Pancreas (tissue), 10 donors: ENCODE data around the gene NOSIP. TPM values are rescaled to one million over a fixed set of nuclear protein-coding genes. Genes with fewer than 3 reads are reported as not detected.

Experiments used
- ATAC-seq, 4 donors: fragments of 200-7000 bp; cut with Tn5 transposase; one replicate each; pipeline versions ENCODE4 v1.8.0 to v1.9.1; 2020; ENCODE audit warnings: mild to moderate bottlenecking in 4 of 4, moderate library complexity in 4 of 4
- DNase-seq, 6 donors: peaks; one replicate each; pipeline ENCODE4 v3.0.0-alpha.2; 2020
- FAIRE-seq: peaks from 2 replicates; lab custom pipeline; 2012; peaks lifted over from hg19 to GRCh38; lab: Jason Lieb, UNC
- H3K27ac ChIP-seq, 4 donors: fragments of 200-600 bp; sonication (generic); 1 replicate in 3 of 4; 2 replicates in 1 of 4; pipeline versions ENCODE4 v1.5.0 to v1.8.0; 2020
- H3K27me3 ChIP-seq, 4 donors: fragments of 200-600 bp; one replicate each; pipeline ENCODE4 v1.8.0; 2021
- H3K36me3 ChIP-seq, 3 donors: fragments of 200-600 bp; sonication (generic) in 1 of 3; one replicate each; pipeline versions ENCODE4 v1.5.0 to v1.8.0; 2020 to 2021
- H3K4me1 ChIP-seq, 3 donors: fragments of 200-600 bp; one replicate each; pipeline ENCODE4 v1.8.0; 2021
- H3K4me3 ChIP-seq, 4 donors: fragments of 200-600 bp; sonication (generic) in 2 of 4; one replicate each; pipeline versions ENCODE4 v1.5.0 to v1.8.0; 2020 to 2021
- H3K9me3 ChIP-seq, 4 donors: fragments of 200-600 bp; one replicate each; pipeline ENCODE4 v1.8.0; 2021
- CTCF ChIP-seq, 4 donors: fragments of 200-600 bp; sonication (generic) in 3 of 4; IDR thresholded peaks; one replicate each; pipeline versions ENCODE4 v1.5.0 to v1.8.0; 2021; ENCODE audit warnings: antibody characterized with exemption in 4 of 4
- WGBS, 2 donors: extraction: QIAGEN DNeasy Blood & Tissue Kit; methylation state at CpG; one replicate each; pipeline ENCODE4 v1.1.7; 2013; 5-methylcytosine and 5-hydroxymethylcytosine counted together
- intact Hi-C, 3 donors: fragments of 100-400 bp; cut with DNase I; formaldehyde crosslinking; loops; one replicate each; pipeline versions ENCODE4 v1.11.1 to v1.14.2; 2022
- polyA plus RNA-seq, 2 donors: library from polyadenylated mRNA; stranded (reverse); fragments of 200-250 nt; gene quantifications; one replicate each; pipeline ENCODE4 v1.2.3, GENCODE V29; 2013
- total RNA-seq, 6 donors: library from RNA; stranded (reverse); fragmentation: NEBNext Ultra II Directional in 4 of 6; extraction: Animal tissue kit (Norgen Biotek cat#: 25700) in 4 of 6; gene quantifications; one replicate each; pipeline versions ENCODE4 v1.2.1 to v1.2.4, GENCODE V29; 2021 to 2023
- donor health status: healthy with polysubstance abuse.
- donor health status: DM: no; HTN: no; CAD: no; lungs with moderate emphysema.
- donor health status: DM: no; HTN: no; CAD: no.
- donor health status: control.
- donor health status: control.
- donor health status: Bipolar disorder and iron deficiency.
- donor health status: DM: yes; HTN: yes; CAD: no.
- donor health status: DM: no; HTN: no; CAD: no.
- donor health status: DM: no; HTN: no; CAD: no.
- donor health status: DM: yes; HTN: yes; CAD: no.

The NOSIP gene
- total and polyA plus RNA-seq, 8 donors = 40.5 to 148 (median 60.6) TPM

DNA sequence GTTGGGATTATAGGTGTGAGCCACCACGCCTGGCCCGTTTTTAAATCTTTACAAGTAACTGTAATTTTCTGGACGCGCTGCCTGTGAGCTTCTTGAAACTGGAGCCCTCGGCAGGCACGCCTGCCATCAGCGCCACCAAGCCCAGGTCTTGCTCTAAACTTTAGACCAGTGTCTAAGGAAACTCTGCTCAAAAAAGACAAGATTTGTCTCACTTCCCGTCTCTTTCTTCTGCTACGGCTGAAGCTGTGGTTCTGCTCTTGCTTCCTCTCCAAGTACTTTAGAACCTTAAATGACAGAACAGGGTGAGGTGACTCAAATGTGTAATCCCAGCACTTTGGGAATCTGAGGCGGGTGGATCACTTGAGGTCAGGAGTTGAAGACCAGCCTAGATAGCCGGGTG, 27.6 kb downstream of the NOSIP start:
- FAIRE-seq = no peak

DNA sequence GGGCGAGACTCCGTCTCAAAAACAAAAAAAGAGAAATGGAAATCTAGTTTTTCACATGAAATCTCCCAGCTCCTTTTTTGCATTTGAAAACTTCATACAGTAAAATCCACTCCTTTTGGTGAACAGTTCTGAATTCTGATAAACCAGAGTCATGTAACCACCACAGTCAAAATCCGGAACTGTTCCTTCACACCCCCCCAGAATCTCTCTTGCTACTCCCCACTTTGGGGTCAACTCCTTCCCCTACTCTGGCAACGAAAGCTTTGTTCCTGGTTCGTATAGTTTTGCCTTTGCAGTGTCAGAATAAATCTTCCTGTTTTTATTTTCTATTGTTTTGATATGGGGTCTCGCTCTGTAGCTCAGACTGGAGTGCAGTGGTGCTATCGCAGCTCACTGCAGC, 28.8 kb downstream of the NOSIP start:
- TF ChIP-seq CTCF (IDR thresholded peaks at IDR 0.05) = no peak
- Histone ChIP-seq H3K9me3 (no peaks in the 10 kb centered on the region), H3K4me1 (peaks cover 0 to 19% (median 6%) of the 10 kb centered on the region in 3 donors), H3K4me3 (no peak overlapping the region), H3K27ac (no peak overlapping the region), H3K36me3 (no peaks in the 10 kb centered on the region), H3K27me3 (no peaks in the 10 kb centered on the region)
- intact Hi-C loops = no loop called here
- ATAC-seq = no peak
- no peak for DNase-seq
- no peak for FAIRE-seq
- WGBS, 2 donors = 95% methylated on average over 7 of the region's 7 CpGs

More for the DNA sequence above, 27.6 kb downstream of the NOSIP start:
- H3K36me3 ChIP-seq = peaks cover 0 to 4% (median 0%) of the 10 kb centered on the region in 3 donors
- ATAC-seq (no peak), DNase-seq (no peak)
- no peaks in the 10 kb centered on the region for H3K9me3 ChIP-seq
- H3K4me3 ChIP-seq = no peak overlapping the region
- TF ChIP-seq CTCF (IDR thresholded peaks at IDR 0.05) = no peak
- H3K27me3 ChIP-seq = no peaks in the 10 kb centered on the region
- 74 to 78% methylated on average over 11 of the region's 11 CpGs for WGBS, 2 donors
- peaks cover 0 to 19% (median 6%) of the 10 kb centered on the region in 3 donors for H3K4me1 ChIP-seq
- peak overlapping the region; percentile 33 to 88 (median 68) for H3K27ac ChIP-seq
- intact Hi-C loops = no loop called here

- no peak overlapping the region for H3K27ac ChIP-seq
- DNase-seq (no peak), FAIRE-seq (no peak), ATAC-seq (no peak)
- no peaks in the 10 kb centered on the region for H3K36me3 ChIP-seq
- H3K4me1 ChIP-seq = peaks cover 0 to 8% (median 0%) of the 10 kb centered on the region in 3 donors
- no peak overlapping the region for H3K4me3 ChIP-seq
- intact Hi-C loops = no loop called here
- no peaks in the 10 kb centered on the region for H3K9me3 ChIP-seq
- 75 to 76% methylated on average over 13 of the region's 13 CpGs for WGBS, 2 donors
- no peak for TF ChIP-seq CTCF (IDR thresholded peaks at IDR 0.05)
- H3K27me3 ChIP-seq = no peaks in the 10 kb centered on the region
Observed at GRCh38 chr19:49549045-49549444, 31.3 kb downstream of the NOSIP start.

- ATAC-seq (peak; percentile 89 to 96 (median 94)), DNase-seq (peak in 3 of 6 donors; percentile 60 to 78 (median 70)), FAIRE-seq (peak; percentile 97)
- peak; percentile 66 to 83 (median 73) for TF ChIP-seq CTCF (IDR thresholded peaks at IDR 0.05)
- whole genome bisulfite sequencing, 2 donors = 6 to 8% methylated on average over 9 of the region's 9 CpGs
- Histone ChIP-seq H3K27ac (no peak overlapping the region), H3K4me1 (no peaks in the 10 kb centered on the region), H3K27me3 (no peaks in the 10 kb centered on the region), H3K9me3 (no peaks in the 10 kb centered on the region), H3K4me3 (no peak overlapping the region), H3K36me3 (no peaks in the 10 kb centered on the region)
- intact Hi-C loops = no loop called here
Observed at GRCh38 chr19:49546825-49547565, 33.4 kb downstream of the NOSIP start.

DNA sequence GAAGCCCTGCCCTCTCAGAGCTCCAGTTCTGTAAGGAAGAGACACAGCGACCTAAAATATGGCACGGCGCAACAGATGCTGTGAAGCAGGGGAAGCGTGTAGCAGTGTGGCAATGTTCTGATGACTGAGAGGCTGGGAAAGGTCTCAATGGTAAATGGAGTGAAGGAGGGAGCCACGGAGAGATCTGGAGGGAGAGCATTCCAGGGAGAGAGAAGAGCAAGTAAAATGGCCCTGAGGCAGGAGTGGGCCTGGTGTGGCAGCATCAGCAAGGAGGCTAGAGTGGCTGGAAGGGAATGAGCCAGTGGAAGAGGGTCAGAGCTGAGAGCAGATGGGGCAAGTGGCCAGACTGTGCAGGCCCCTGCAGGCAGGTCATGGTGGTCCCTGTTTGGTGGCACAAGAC, 36.2 kb downstream of the NOSIP start:
- TF ChIP-seq CTCF (IDR thresholded peaks at IDR 0.05) = no peak
- Histone ChIP-seq H3K4me1 (no peaks in the 10 kb centered on the region), H3K27me3 (no peaks in the 10 kb centered on the region), H3K27ac (no peak overlapping the region), H3K36me3 (no peaks in the 10 kb centered on the region), H3K4me3 (no peak overlapping the region), H3K9me3 (no peaks in the 10 kb centered on the region)
- intact Hi-C loops = loop anchor here in 2 of 3 donors (5.0 kb wide), 1 partner anchor 37 kb away; no protein-coding TSS in a partner anchor
- no peak for FAIRE-seq
- 87% methylated on average over 5 of the region's 5 CpGs for WGBS, 2 donors
- DNase-seq = no peak
- ATAC-seq = no peak
